Non-pigmented ciliary epithelial cell (primary cell): ENCODE results near the gene NFIC.

Experiments
- DNase-seq: peaks from one replicate; pipeline ENCODE4 v3.0.0-alpha.2; 2010; ENCODE audit warnings: low read depth

NFIC gene

DNA sequence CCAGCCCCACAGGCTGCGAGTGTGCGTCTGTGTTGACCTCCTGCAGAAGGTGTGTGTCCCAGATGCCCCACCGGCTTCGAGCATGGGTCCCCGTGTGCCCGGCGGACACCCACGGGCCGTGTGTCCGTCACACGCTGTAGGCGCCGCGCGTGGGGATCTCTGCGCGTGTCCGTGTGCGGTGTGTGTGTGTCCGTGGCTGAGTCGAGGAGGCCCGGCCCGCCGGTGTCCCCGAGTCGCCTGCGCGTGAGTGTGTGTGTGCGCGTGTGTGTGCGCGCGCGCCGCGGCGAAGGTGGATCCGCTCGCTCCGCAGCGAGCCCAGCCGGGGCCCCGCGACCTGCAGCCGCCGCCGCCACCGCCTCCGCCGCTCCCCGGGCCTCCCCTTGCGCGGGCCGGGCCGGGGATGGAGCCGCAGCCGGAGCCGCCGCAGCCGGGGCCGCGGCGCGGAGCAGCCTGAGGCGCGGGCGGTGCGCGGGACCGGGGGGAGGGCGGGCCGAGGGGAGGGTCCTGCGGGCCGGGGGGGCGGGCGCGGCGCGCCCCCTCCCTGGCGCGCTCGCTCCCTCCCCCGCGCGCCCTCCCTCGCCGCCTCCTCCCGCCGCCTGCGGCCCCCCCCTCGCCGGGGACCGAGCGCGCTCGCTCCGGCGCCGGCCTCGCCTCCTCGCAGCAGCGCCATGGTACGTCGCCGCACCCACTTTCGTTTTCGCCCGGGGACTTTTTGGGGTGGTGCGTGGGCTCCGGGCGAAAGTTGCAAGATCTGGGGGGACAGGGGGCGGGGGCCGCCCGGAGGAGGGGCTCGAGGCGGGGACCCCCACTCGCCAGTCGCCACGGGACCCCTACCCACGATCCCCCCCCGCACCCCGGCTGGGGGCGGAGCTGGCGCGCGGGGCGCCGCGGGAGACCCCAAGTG is 7.1 kb upstream of the NFIC start:
- no peak for DNase-seq

DNA sequence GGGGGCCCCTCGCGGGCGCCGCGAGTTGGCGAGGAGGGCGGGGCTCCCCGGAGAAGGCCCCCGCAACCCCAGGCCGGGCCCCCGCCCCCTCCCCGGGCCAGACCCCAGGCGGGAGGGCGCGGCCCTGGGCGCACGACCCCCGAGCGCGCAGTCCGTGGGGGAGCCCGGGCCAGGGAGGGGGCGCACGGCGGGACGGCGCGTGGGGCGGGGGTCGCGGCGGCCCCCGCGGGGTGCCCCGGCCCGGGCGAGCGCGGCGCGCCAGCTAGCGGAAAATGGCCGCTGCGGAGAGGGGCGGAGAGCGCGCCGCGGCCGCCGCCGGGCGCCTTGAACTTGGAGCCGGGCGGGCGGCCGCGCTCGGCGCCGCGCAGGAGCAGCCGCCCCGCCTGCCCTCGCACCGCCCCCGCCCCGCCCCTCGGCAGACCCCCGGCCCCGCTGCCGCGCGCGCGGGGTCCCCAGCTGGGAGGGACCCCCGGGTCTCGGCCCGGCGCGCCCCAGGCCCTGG is 6.4 kb upstream of the NFIC start:
- no peak for DNase-seq

DNA sequence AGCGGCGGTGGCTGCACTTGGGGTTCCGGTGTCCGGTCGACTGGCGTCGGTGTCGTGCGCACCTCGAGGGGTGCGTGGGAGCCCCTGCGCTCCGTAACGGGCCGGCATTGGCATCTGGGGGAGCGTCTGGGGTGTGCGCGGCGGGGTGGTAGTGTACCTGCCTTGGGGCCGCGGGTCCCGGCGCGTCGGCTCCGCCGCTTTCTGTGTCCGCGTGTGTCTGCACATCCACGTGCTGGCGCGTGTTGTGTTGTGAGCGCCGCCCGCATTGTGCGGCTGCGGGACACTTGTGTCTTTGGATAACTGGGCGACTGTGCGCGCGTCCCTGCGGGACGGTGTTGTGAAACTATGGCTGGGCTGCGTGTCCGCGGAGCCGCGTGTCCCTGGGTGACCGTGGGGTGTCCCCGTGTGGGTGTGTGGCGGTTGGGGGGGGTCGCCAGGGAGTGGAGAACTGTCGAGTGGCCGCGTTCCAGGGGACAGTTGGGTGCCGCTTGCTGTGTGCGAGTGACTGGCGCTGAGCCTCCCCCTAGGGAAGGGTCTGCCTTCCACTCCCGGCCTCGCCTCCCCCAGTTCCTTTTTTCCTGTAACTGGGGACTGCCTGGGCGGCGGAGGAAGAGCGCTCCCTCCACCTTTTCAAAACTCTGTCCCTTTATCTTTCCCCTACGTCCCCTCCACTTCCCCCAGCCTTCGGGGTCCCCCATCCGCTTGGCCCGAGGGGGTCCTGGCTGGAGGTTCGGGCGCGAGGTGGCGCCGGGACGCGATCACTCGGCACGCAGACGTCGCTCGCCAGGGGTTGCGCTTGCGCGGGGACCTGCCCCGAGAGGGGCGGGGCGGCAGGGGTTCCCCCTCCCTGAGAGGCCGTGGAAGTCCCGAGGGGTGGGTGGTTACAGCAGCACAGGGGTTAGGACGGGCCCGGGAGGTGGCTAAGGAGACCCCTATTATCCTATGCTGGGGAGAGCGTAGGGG is 5.7 kb upstream of the NFIC start:
- DNase-seq, result no peak

DNA sequence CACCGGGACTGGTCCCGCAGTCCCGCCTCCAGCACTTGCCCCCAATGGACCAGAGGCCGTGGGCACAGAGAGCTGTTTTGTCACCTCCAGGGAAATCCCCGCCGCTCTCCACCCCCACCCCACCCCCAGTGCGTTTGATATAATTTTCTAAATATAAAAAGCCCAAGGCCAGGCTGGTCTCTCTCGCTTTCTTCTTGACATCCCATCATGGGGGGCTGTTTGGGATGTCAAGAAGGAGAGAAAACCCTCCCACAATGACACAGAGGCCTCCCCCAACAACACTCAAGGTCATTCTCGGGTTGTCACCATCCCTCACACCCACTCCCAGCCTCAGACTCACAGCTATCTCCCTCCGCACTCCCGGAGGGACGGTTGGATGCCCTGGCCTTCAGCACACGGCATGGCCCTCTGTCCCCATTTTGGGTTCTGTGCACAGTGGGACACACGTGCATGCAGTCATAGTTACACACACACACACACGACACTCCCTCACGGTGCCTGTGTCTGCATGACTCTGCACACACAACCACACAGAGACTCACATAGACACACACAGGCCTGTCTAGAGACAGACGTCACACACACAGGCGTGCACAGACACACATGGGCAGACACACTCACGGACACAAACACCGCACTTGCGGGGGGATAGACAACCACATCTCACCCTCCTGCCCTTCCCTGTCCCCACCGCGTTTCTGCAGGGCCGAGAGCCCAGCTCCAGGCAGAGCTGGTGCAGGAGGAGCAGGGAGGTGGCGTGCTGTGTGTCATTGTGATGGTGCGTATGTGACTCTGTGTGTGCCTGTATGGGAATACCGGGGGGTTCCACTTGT is 4.8 kb upstream of the NFIC start:
- DNase-seq, result no peak

DNA sequence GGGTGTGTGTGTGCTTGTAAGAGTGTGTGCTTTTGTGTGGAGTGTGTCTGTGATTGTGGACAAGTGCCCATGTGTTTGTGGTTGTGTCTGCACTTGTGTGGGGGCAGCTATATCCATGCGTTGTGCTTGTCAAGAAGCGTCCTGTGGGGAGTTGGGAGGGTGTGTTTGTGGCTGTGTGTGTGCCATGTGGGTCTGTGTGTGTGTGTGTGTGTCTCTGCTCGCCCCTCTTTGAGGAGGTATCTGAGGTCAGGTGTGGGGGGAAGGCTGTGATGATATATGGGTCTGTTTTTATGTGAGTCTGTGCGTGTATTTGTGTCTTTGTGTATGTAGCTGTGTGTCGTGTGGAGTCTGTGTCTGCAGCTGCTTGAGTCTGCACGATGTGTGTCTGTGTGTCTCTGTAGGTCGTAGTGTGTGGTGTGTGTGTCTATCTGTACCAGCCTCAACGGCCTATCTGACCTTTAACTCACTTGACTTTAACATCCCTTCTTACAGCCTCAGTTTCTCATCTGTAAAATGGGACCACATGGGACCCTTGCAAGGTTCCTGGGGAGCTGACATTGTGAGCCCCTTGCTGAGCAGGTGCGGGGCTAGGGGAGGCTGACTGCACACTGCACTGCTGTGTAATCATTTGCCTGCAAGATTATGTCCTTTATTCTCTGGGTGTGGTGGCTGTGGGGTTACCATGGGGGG is 4.0 kb upstream of the NFIC start:
- DNase-seq, result no peak

DNA sequence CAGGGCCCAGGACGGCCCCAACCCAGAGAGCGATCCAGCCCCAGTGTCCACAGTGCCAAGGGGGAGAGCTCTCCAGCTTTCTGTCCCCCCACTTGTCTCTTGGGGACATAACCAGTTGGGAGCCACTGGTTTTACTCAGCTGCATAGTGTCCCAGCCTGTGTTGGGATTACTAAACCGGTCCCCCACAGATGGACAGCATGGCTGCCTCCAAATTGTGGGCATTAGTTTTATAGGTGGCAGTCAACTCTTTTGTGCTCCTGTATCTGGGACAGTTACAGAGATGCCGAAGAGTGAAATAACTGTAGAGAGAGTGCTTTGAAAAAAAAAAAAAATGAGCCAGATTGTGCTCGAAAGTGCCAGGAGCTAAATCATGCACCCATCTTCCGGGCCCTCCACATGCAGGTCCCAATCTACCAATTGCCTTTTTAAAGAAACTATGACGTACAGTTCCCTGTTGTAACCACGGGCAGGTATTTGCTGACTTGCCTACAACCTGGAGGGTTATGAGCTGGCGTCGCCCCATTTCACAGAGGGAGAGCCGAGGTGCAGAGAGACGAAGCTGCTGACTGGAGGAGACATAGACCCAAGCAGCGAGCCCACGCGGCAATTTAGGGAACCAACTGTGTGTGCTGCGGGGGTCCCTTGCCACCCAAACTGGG is 2.4 kb upstream of the NFIC start:
- DNase-seq, result no peak

DNA sequence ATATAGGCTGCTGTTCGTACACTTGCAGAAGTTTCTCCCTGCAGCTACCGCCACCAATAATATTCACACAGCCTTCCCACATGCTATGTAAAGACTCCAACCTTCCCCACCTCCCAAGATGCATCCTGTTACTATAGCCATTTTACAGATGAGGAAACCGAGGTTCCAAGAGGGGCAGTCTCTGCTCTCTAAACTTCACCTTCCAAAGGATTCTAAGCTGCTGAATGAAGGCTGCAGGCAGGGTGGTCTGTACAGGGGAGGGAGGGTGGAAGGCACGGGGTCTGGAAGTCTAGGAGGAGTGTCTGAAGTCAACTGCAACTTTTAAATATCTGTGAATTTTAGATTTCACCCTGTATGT is 1.9 kb upstream of the NFIC start:
- no peak for DNase-seq

DNA sequence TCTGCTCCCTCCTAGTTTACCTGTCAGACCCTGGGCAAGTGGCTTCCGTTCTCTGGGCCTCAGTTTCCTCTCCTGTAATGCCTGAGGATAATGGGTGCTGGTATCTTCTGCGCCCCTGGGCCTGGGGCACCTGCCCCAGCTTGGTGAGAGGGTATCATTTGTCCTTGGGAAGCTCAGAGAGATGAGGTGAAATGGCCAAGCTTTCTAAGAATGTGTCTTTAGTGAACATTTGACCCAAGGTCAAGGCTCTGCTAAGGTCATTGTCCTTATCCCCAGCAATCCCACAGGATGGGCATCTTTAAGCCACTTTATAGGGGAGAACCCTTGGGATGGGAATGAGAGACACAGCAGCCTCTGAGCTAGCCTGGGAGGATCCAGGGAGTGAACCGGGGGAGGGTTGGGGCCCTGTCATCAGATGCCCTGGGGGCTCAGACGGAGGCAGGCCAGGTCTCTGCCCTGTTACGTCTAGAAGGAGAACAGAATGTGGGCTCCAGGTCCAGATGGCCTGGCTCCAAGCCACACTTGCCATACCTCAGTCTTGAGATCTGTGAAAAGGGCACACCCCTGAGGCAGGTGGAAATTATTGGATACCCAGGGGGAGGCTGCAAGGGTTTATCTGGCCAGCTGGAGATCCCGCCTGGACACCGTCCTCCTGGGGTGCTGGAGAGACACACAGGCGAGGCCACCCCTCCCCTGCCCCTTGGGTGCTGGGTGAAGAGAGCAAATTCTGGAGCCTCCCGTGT is 1.1 kb upstream of the NFIC start:
- no peak for DNase-seq

DNA sequence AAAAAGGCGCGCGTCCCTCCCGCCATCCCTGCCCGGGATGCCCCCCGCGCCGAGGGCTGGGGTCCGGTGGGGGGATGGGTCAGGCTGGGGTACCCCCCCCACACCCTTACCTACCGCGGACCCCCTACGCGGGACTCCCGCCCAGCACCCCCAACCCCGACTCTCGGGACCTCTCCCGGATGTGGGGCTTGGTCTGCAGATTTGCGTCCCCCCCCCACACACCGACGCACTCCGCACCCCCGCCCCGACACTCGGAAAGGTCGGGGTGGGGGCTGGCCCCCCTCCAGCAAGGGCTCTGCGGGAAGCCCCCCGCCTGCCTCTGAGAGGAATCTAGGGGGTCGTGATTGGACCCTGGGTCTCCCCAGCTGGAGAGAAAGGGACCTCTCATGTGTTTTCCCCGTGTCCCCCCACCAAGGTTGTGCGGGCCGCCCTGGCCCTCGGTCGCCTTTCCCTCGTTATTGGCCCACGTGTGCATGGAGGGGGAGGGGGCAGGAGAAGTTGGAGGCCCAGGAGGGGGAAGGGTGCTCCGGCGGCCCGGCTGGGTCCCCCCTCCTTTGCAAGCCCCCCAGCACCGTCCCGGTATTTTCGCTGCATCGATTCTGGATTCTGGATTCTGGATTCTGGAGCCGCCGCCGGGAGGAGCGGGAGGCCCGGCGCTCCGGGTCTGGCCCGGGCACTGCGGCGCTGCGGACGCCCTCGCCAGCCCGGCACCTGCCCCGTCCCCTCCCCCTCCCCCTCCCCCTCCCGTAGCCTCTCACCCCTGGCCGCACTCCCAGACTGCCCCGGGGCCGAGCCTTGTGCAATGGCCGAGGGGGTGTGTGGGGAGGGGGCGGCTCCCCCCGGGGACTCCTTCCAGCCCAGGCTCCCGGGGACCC is 607 bp downstream of the NFIC start:
- DNase-seq, result no peak

DNA sequence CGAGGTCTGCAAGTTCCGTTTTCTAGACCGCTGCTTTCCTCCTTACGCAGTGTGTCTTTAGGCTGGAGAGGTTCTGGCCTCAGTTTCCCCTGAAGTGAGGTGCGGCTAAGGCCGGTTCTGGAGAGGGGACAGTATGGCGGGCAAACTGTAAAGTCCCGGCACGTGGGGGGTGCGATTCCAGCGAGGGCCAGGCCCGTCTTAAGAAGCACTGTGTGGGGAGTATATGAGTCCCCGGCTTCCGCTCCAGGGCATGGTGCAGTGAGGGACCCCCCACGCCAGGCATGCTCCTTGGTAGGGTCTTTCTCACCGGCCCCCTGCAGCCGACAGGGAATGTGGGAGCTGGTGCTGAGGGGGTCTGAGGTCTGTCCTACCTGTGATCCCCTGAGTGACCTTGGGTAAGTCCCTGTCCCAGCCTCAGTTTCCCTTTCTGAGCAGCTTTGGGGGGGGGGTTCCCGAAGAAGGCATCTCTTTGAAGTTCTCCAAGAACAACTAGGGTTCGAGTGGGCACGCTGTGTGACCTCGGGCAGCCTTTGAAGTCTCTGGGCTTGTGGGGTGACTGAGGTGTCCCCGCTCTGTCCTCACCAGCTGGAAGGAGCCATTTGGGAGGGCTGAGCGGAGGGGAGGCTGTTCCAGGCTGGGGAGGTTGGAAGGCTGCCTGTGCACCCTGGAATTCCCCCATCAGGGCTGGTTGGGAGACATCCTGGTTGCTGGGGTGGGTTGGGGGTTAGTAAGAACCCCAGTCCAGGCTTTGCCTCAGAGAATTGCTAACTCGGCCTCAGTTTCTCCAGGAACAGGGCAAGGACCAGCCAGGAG is 1.5 kb downstream of the NFIC start:
- no peak for DNase-seq

DNA sequence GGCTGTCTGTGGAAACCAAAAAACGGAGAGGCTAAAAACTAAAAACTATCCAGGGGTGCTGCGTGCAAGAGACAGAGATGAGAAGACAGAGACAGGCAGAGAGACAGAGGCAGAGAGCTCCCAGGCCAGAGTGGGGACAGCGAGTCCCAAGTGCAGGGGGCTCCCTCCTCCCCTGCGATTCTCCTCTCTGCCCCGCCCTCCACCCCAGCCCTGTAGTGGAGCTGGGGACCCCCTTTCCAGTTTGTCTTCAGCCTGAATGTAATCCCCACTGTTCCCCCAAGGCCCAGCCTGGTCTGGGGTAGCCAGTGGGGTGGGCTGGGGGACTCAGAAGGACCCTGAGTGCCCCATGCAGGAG is 2.0 kb downstream of the NFIC start:
- DNase-seq, result no peak

DNA sequence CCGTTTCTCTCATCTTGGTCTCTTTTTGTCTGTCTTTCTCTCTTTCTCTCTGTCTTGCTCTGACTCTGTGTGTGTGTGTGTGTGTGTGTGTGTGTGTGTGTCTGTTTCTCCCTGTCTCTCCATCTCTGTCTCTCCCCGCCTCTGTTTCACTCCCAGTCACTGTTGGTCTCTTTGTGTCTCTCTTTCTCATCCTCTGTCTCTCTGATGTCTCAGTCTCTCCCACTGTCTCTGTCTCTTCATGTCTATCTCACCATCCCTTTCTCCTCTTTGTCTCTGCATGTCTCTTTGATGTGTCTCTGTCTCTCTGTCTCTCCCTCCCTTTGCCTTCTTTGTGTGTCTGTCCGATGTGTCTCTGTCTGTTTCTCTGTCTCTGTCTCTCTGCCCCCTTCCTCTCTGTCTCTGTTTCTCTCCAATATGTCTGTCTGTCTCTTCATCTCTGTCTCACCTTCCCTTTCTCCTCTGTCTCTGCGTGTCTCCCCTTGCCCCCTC is 2.5 kb downstream of the NFIC start:
- no peak for DNase-seq

DNA sequence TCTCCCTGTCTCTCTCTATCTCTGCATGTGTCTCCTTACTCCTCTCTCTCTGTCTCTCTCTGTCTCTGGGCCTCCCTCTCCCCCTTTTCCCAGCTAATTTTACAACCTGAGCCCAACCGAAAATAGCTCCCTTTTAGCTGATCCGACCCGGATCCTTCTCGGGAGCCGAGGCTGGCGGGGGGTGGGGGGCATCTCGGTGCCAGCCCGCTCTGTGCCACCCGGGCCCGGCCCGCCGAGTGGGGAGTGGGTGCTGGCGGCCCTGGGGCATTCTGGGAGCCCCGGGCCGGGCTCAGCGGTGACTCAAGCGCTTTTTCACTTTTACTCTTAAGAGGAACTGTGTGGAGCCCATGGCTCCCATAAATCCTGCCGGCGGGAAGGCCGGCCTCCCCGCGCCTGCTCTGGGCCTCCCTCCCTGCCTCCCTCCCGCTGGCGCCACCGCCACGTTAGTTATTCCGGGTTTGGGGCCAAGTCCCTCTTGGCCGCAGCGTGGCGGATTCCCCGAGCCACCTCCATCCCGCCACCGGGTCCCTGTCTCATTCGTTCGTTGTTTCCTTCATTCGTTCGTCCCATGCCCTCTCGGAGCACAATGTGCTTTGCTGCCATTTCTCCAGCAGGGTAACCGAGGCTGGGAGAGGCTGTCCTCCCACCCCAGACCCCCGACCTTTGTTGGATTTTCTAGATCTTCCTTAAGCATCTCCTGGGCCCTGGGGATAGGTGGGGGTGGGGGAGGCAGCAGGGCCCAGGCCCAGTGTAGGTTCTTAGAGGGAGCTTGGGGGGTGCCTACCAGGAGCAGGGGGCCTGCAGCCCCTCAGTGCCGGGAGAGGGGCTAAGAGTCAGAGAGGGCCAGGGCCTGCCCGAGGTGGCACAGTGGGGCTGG is 3.2 kb downstream of the NFIC start:
- DNase-seq, result no peak

DNA sequence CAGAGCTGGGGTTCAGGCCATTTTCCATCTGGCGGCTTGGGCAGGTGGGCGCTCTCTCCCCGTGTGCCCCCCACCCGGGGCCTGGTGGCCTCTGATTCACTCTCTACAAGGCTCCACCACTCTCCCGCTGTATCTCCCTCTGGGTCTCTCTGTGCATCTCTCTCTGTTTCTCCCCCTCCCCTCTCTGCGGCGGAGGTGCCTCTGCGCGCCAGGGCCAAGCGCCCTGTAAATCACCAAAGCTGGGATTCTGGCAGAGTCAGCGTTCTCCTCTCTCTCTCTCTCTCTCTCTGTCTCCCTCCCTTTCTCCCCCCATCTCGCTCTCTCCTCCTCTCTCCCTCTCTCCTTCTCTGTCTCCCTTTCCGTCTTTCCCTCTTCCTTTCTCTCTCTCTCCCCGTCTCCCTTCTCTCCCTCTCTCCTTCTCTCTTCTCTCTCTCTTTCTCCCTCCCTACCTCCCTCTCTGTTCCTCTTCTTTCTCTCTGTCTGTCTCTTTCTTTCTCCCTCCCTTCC is 3.9 kb downstream of the NFIC start:
- DNase-seq, result no peak

DNA sequence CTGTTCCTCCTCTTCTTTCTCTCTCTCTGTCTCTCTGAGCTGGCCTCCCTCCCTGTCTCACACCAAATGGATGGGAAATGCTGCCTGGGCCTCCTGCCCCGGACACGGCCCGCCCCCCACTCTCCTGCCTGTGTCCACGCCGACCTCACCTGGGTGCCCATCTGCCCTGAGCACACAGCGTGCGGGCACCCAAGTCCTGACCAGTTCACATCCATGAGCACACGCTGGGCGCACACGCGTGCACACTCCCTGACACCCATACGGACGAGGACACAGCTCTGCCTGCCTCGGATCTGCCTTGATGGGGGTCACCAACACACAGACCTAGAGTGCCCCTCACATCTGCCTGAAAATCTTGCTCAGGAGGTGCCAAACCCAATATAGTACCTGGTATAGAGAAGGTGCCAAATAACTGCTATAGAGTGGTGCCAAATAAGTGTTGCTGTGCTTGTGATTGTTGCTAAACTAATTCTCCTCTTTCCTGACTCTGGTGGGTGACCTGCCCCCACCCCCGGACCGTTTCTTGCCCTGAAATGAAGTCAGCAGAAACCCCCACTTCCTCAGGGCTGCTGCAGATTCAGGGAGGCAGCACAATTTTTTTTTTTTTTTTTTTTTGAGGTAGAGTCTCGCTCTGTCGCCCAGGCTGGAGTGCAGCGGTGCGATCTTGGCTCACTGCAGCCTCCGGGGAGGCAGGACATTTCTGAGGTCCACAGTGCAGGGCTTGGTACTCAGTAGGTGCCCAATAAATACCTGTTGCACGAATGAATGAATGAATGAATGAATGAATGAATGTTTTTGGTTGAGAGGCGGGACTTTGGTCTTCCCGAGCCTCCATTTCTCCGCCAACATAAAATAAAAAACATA is 4.6 kb downstream of the NFIC start:
- DNase-seq, result no peak

DNA sequence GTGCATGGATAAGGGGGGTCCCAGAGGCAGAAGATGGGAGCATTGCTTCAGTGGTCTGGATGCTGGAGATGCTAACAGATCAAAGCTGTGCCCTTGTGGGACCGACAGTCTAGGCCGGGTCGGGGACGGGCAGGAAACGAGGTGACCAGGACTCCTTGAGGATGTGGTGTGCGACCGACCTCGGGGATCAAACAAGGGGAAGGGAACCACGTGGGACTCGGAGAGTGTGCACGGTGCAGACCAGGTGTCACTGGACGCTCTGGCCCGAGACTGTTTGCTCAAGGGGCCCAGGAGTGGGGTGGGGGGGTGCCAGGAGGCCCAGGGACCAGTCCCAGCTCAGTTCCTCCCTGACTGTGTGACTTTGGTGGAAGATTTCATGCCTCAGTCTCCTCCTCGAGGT is 6.0 kb downstream of the NFIC start:
- DNase-seq, result no peak
